Mammary epithelial cell (primary cell): ENCODE measurements around the gene ACO1.

Experiments
- EZH2 ChIP-seq: IDR thresholded peaks from 2 replicates; pipeline ENCODE4 v1.6.1; 2012; ENCODE audit warnings: low read length, inconsistent platforms, borderline replicate concordance
- TF ChIP-seq, protein P1 (sequence below), 2 donors: IDR thresholded peaks in 1 of 2; conservative IDR thresholded peaks in 1 of 2; 2 replicates each; pipeline ENCODE4 v1.5.1; 2011 to 2012; ENCODE audit warnings: inconsistent platforms in 2 of 2, low read length in 2 of 2, mild to moderate bottlenecking in 2 of 2, control low read depth in 1 of 2, low read depth in 1 of 2; ENCODE audit not compliant: insufficient read depth in 1 of 2; ENCODE audit errors: extremely low read depth in 1 of 2

DNA sequence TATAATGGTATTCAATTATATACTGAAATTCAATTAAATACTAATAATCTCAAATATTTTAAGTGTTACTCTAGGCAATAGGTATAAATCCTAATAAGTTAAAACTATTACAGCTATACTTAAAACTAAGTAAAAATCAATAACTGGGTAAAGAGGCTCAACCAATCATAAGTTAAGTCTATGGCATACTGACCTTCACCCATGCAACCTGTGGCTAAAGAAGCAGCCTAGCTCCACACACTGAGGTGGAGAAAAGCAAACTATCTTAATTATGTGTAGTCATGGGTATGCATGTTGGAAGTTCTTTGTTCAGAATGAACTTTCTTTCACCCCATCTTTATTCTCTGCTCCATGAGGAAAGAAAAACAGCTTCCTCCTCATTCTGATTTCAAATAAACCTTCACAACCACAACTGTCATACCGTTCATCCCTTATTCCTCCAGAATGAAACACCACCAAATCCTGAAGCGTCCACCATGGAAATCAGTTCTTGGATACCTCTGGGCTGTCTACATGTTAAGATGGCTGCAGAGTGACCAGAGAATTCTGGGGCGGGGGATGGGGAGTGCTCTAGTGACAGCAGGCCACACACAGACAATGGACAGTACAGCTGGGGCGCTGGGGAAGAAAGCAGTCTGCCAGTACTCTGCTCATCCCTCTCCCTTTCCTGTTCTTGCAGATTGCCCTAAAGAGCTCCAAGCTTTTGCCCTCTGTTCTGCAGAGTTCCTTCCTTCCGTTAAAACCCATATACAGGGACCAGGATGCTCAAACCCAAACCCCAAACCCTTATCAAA is 79.3 kb downstream of the ACO1 start:
- TF ChIP-seq, protein P1, sequence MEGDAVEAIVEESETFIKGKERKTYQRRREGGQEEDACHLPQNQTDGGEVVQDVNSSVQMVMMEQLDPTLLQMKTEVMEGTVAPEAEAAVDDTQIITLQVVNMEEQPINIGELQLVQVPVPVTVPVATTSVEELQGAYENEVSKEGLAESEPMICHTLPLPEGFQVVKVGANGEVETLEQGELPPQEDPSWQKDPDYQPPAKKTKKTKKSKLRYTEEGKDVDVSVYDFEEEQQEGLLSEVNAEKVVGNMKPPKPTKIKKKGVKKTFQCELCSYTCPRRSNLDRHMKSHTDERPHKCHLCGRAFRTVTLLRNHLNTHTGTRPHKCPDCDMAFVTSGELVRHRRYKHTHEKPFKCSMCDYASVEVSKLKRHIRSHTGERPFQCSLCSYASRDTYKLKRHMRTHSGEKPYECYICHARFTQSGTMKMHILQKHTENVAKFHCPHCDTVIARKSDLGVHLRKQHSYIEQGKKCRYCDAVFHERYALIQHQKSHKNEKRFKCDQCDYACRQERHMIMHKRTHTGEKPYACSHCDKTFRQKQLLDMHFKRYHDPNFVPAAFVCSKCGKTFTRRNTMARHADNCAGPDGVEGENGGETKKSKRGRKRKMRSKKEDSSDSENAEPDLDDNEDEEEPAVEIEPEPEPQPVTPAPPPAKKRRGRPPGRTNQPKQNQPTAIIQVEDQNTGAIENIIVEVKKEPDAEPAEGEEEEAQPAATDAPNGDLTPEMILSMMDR (conservative IDR thresholded peaks at IDR 0.05 in 1 of 2, IDR thresholded peaks at IDR 0.05 in 1 of 2; ENCODE audit: extremely low read depth in 1 of 2, insufficient read depth in 1 of 2, low read depth in 1 of 2, low read length in 2 of 2), result no peak
- TF ChIP-seq EZH2, result no peak
